Ishikawa (cell line): ENCODE results near the gene NSUN4.

Source experiments
- CEBPB ChIP-seq: IDR thresholded peaks from 2 replicates; pipeline ENCODE4 v1.6.1; 2012
- CREB1 ChIP-seq: IDR thresholded peaks from 2 replicates; pipeline ENCODE4 v1.6.1; 2012; ENCODE audit warnings: low read depth
- EP300 ChIP-seq: IDR thresholded peaks from 2 replicates; pipeline ENCODE4 v1.6.1; 2012; ENCODE audit warnings: borderline replicate concordance
- FOXM1 ChIP-seq: IDR thresholded peaks from 2 replicates; pipeline ENCODE4 v1.6.1; 2012; ENCODE audit warnings: low read depth, borderline replicate concordance
- NFIC ChIP-seq: IDR thresholded peaks from 2 replicates; pipeline ENCODE4 v1.6.1; 2012
- RAD21 ChIP-seq: IDR thresholded peaks from 2 replicates; pipeline ENCODE4 v1.6.1; 2012; ENCODE audit warnings: low read depth
- TAF1 ChIP-seq: IDR thresholded peaks from 2 replicates; pipeline ENCODE4 v1.6.1; 2012; ENCODE audit warnings: low read depth, mild to moderate bottlenecking
- TCF12 ChIP-seq: IDR thresholded peaks from 2 replicates; pipeline ENCODE4 v1.6.1; 2012; ENCODE audit warnings: low read depth
- TEAD4 ChIP-seq: IDR thresholded peaks from 2 replicates; pipeline ENCODE4 v1.6.1; 2012
- YY1 ChIP-seq: IDR thresholded peaks from 2 replicates; pipeline ENCODE4 v1.6.1; 2012; ENCODE audit warnings: low read depth
- TF ChIP-seq, protein P1 (sequence below): IDR thresholded peaks from 2 replicates; pipeline ENCODE4 v1.6.1; 2012; ENCODE audit warnings: low read depth, mild to moderate bottlenecking
- TF ChIP-seq, protein P2 (sequence below): IDR thresholded peaks from 2 replicates; pipeline ENCODE4 v1.6.1; 2012

DNA sequence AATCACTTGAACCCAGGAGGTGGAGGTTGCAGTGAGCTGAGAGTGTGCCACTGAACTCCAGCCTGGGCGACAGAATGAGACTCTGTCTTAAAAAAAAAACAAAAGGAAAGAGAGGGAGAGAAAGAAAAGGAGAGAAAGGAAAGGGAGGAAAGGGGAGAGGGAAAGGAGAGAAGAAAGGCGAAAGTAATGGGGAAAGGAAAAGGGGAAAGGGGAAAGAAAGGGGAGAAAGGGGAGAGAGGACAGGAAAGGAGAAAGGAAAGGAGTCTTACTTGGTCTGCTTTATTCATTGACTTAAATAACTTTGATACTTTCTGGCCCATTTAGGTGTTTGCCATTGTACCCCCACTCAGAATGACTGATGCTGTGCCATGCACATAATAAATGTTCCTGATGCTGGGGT, 11.8 kb downstream of the NSUN4 start:
- no peak for TF ChIP-seq RAD21
- TF ChIP-seq TCF12 = no peak
- TF ChIP-seq, protein P1, sequence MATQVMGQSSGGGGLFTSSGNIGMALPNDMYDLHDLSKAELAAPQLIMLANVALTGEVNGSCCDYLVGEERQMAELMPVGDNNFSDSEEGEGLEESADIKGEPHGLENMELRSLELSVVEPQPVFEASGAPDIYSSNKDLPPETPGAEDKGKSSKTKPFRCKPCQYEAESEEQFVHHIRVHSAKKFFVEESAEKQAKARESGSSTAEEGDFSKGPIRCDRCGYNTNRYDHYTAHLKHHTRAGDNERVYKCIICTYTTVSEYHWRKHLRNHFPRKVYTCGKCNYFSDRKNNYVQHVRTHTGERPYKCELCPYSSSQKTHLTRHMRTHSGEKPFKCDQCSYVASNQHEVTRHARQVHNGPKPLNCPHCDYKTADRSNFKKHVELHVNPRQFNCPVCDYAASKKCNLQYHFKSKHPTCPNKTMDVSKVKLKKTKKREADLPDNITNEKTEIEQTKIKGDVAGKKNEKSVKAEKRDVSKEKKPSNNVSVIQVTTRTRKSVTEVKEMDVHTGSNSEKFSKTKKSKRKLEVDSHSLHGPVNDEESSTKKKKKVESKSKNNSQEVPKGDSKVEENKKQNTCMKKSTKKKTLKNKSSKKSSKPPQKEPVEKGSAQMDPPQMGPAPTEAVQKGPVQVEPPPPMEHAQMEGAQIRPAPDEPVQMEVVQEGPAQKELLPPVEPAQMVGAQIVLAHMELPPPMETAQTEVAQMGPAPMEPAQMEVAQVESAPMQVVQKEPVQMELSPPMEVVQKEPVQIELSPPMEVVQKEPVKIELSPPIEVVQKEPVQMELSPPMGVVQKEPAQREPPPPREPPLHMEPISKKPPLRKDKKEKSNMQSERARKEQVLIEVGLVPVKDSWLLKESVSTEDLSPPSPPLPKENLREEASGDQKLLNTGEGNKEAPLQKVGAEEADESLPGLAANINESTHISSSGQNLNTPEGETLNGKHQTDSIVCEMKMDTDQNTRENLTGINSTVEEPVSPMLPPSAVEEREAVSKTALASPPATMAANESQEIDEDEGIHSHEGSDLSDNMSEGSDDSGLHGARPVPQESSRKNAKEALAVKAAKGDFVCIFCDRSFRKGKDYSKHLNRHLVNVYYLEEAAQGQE = no peak
- TF ChIP-seq, protein P2, sequence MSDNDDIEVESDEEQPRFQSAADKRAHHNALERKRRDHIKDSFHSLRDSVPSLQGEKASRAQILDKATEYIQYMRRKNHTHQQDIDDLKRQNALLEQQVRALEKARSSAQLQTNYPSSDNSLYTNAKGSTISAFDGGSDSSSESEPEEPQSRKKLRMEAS = no peak
- no peak for TF ChIP-seq FOXM1
- TF ChIP-seq TEAD4 = no peak
- no peak for TF ChIP-seq CREB1
- no peak for TF ChIP-seq YY1
- no peak for TF ChIP-seq CEBPB
- no peak for TF ChIP-seq NFIC
- no peak for TF ChIP-seq EP300
- TF ChIP-seq TAF1 = no peak
